GM10266 (cell line): Measurements from ENCODE around the gene TRIM28.
A peak's percentile ranks its signal among the peaks of the same experiment; 100 is the strongest.

Experiments used
- DNase-seq: peaks from one replicate; pipeline ENCODE4 v3.0.0; 2012; ENCODE audit errors: extremely low spot score
- CTCF ChIP-seq: IDR thresholded peaks from 2 replicates; pipeline ENCODE4 v1.5.1; 2012; ENCODE audit warnings: mild to moderate bottlenecking, low read depth; ENCODE audit not compliant: control insufficient read depth, insufficient read depth; ENCODE audit errors: missing control alignments

The TRIM28 gene

DNA sequence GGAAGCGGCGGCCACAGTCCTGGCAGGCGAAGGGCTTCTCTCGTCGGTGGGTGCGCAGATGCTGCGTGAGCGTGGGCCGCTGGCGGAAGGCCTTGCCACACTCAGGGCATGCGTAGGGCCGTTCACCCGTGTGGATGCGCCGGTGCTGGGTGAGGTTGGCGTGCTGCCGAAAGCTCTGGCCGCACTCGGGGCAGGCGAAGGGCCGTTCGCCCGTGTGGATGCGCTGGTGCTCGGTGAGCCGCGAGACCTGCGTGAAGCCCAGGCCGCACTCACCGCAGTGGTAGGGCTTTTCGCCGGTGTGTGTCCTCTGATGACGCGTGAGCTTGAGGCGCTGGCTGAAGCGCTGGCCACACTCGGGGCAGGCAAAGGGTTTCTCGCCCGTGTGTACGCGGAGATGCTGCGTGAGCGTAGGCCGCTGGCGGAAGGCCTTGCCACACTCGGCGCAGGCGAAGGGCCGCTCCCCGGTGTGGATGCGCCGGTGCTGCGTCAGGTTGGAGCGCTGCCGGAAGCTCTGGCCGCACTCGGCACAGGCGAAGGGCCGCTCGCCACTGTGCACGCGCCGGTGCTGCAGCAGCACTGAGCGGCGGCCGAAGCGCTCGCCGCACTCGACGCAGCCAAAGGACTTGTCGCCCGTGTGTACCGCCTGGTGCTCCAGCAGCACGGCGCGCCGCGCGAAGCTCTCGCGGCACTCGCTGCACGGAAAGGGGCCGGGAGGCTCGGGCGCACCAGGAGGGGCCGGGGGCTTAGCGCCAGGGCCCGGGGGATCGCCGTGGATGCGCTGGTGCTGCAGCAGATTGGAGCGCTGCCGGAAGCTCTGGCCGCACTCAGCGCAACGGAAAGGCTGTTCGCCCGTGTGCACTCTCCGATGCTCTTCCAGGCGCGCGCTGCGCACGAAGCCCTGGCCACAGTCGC is 18.5 kb downstream of the TRIM28 start:
- no peak for TF ChIP-seq CTCF
- DNase-seq = no peak

DNA sequence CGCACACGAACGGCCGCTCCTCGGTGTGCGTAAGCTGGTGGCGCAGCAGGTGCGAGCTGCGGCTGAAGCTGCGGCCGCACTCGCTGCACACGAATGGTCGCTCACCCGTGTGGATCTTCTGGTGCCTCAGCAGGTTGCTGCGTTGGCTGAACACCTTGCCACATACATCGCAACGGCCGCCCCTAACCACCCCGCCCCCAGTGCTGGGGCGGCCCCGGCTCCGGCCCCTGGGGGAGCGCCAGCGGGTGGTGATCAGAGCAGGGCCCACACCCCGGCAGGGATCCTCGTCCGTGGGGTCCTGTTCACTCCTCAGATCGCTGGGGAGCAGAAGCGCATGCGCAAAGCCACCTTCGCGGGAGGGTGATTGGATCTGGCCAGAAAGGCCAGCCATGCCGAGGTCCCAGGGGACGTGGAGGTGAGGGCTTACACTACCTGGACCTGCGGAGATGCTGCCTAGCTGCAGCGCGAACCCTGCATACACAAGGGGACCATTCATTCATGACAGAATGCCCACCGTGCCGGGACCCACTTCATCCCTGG is 19.2 kb downstream of the TRIM28 start:
- TF ChIP-seq CTCF = no peak
- DNase-seq = peak; percentile 63

DNA sequence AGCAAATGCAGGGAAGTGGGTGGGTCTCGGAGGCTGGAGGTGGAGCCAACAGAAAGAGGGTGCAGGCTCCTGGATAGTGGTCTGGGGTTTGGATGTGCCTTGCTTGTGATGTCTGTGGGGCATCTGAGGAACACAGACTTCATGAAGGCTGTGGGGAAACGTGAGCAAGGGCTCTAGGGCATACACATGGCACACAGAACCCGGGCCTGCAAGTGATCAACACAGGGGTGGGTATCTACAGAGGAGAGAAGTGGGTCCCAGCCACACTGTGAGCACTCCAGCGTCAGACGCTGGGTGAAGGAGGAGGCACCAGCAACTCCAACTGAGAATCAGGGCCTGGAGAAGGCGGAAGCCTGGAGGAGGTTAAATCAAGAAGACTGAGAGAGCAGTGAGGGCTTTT is 20.0 kb downstream of the TRIM28 start:
- no peak for TF ChIP-seq CTCF
- no peak for DNase-seq

- TF ChIP-seq CTCF = no peak
- no peak for DNase-seq
Measured at GRCh38 chr19:58566989-58567388, 23.1 kb downstream of the TRIM28 start.

DNA sequence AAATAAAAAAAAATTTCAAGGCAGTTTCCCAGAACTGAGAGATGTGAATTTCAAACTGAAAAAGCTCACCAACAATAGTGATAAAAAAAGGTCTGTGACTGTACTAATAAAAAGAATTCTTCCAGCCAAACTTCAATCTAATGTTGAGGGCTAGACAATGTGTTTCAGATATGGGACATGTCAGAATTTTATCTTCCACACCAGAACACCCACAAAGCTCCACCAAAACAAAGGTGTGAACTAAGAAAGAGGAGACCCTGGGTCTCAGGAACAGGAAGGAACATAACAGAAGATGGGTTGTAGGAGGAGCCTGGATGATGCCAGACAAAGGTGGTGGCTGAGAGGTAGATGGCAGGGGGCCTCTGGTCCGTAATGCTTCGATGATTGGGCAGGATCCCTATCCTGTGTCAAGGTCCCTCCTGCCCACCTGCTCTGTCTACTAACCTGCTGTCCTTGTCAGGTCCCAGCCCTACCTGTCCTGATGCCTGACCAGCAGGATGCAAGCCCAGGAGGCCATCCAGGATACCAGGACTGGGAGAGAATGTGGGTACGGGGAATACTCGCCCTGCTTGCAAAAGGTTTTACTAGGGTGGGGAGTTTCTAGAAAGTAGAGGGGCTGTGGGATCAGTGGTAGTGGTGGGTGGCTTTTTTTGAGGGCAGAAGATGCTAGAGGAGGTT is 24.7 kb downstream of the TRIM28 start:
- DNase-seq = no peak

GRCh38 chr19:58569191-58569942 is 25.5 kb downstream of the TRIM28 start:
- no peak for TF ChIP-seq CTCF
- DNase-seq = no peak

More for the DNA sequence above, 24.7 kb downstream of the TRIM28 start:
- no peak for TF ChIP-seq CTCF
